Lower leg skin (tissue), 4 donors: ENCODE measurements around the gene FGD4. TPM values are rescaled to one million over a fixed set of nuclear protein-coding genes. Genes with fewer than 3 reads are reported as not detected.

Experiments
- DNase-seq, 2 donors: peaks; one replicate each; pipeline ENCODE4 v3.0.0-alpha.2; 2019; ENCODE audit warnings: low spot score in 2 of 2
- H3K4me3 ChIP-seq: fragments of 200-600 bp; sonication (generic); 2 replicates; pipeline ENCODE4 v1.5.1; 2017; ENCODE audit warnings: mild to moderate bottlenecking, low read depth; ENCODE audit not compliant: poor library complexity, severe bottlenecking
- CTCF ChIP-seq, 3 donors: fragments of 450-650 bp; IDR thresholded peaks; one replicate each; pipeline ENCODE4 v1.5.1; 2016; ENCODE audit warnings: antibody characterized with exemption in 3 of 3, mild to moderate bottlenecking in 3 of 3, moderate library complexity in 2 of 3
- POLR2A ChIP-seq, 2 donors: fragments of 450-650 bp; IDR thresholded peaks; one replicate each; pipeline ENCODE4 v1.6.1; 2016 to 2017; ENCODE audit warnings: antibody characterized with exemption in 2 of 2, mild to moderate bottlenecking in 1 of 2, moderate library complexity in 1 of 2
- WGBS, 2 donors: methylation state at CpG; one replicate each; pipeline ENCODE4 v1.1.5; 2018; 5-methylcytosine and 5-hydroxymethylcytosine counted together
- intact Hi-C: fragments of 100-400 bp; cut with DNase I; formaldehyde crosslinking; loops from one replicate; pipeline ENCODE4 v1.15.0; 2023; ENCODE audit warnings: low total_unique reads
- total RNA-seq, 4 donors: library from RNA; depleted of rRNA; stranded (reverse); fragments of >200 nt; gene quantifications; one replicate each; pipeline ENCODE4 v1.1.0, GENCODE V29; 2016

FGD4 gene
- total RNA-seq, 4 donors from 2014 or later, result 40.0 to 62.8 (median 52.0) TPM

GRCh38 chr12:32467959-32468863 is 68.9 kb downstream of the FGD4 start:
- intact Hi-C loops, result no loop called here
- no peak for DNase-seq
- TF ChIP-seq POLR2A (IDR thresholded peaks at IDR 0.05) (no peak), CTCF (IDR thresholded peaks at IDR 0.05) (no peak)
- no peak overlapping the region for H3K4me3 ChIP-seq
- 70 to 77% methylated on average over 10 of the region's 10 CpGs for WGBS, 2 donors

GRCh38 chr12:32470936-32471470 is 71.6 kb downstream of the FGD4 start:
- 89 to 94% methylated on average over 3 of the region's 3 CpGs for WGBS, 2 donors
- H3K4me3 ChIP-seq, result no peak overlapping the region
- no peak for DNase-seq
- intact Hi-C loops, result no loop called here
- no peak for TF ChIP-seq CTCF (IDR thresholded peaks at IDR 0.05)

- intact Hi-C loops, result no loop called here
- H3K4me3 ChIP-seq, result no peak overlapping the region
- no peak for TF ChIP-seq CTCF (IDR thresholded peaks at IDR 0.05)
- no peak for TF ChIP-seq POLR2A (IDR thresholded peaks at IDR 0.05)
- no peak for DNase-seq
- WGBS, 2 donors, result 91 to 100% methylated on average over 1 of the region's 1 CpG
Observed at GRCh38 chr12:32471591-32472001, 72.2 kb downstream of the FGD4 start.

GRCh38 chr12:32475724-32476123 is 76.4 kb downstream of the FGD4 start:
- WGBS, 2 donors, result 79 to 83% methylated on average over 1 of the region's 1 CpG
- DNase-seq, result no peak

GRCh38 chr12:32476446-32476845 is 77.1 kb downstream of the FGD4 start:
- no peak overlapping the region for H3K4me3 ChIP-seq
- TF ChIP-seq POLR2A (IDR thresholded peaks at IDR 0.05) (no peak), CTCF (IDR thresholded peaks at IDR 0.05) (no peak)
- no peak for DNase-seq
- 68 to 72% methylated on average over 3 of the region's 3 CpGs for WGBS, 2 donors
- intact Hi-C loops, result no loop called here

More at GRCh38 chr12:32475724-32476123, 76.4 kb downstream of the FGD4 start:
- no peak for TF ChIP-seq POLR2A (IDR thresholded peaks at IDR 0.05)
- no peak for TF ChIP-seq CTCF (IDR thresholded peaks at IDR 0.05)
- H3K4me3 ChIP-seq, result no peak overlapping the region
- intact Hi-C loops, result no loop called here
